Head of caudate nucleus (tissue), 42 donors: ENCODE data around the gene L3MBTL3.
"Not testable (repeated sequence)": the region's sequence is repeated elsewhere in the genome, so short reads cannot be mapped to it uniquely, and the experiment has no call there.

Experiments used
- DNase-seq, 42 donors: peaks; one replicate each; pipeline versions ENCODE4 v3.0.0 to v3.0.0-alpha.2; 2020 to 2021; ENCODE audit warnings: mixed read lengths in 7 of 42
- intact Hi-C: fragments of 100-400 bp; cut with DNase I; formaldehyde crosslinking; loops from one replicate; pipeline ENCODE4 v1.15.0; 2022

L3MBTL3 gene

GRCh38 chr6:130159956-130160355 is 141.6 kb downstream of the L3MBTL3 start:
- intact Hi-C loops, result no loop called here
- DNase-seq, result no peak

- intact Hi-C loops, result no loop called here
Observed at GRCh38 chr6:130161683-130162404, 143.5 kb downstream of the L3MBTL3 start.

GRCh38 chr6:130162421-130162820 is 144.0 kb downstream of the L3MBTL3 start:
- intact Hi-C loops, result no loop called here
- no peak for DNase-seq

More at GRCh38 chr6:130161683-130162404, 143.5 kb downstream of the L3MBTL3 start:
- DNase-seq, result no peak

- DNase-seq, result no peak
- intact Hi-C loops, result no loop called here
Observed at GRCh38 chr6:130163266-130163665, 144.9 kb downstream of the L3MBTL3 start.

- DNase-seq, result no peak
- intact Hi-C loops, result no loop called here
Observed at GRCh38 chr6:130164251-130164650, 145.9 kb downstream of the L3MBTL3 start.

- DNase-seq, result no peak
- intact Hi-C loops, result no loop called here
Observed at GRCh38 chr6:130167655-130168054, 149.3 kb downstream of the L3MBTL3 start.

- DNase-seq, intact Hi-C loops: not testable (repeated sequence)
Observed at GRCh38 chr6:130170160-130170559, 151.8 kb downstream of the L3MBTL3 start.

- DNase-seq, intact Hi-C loops: not testable (repeated sequence)
Observed at GRCh38 chr6:130173377-130174004, 155.1 kb downstream of the L3MBTL3 start.

- intact Hi-C loops, result no loop called here
- DNase-seq, result no peak
Observed at GRCh38 chr6:130176378-130176777, 158.0 kb downstream of the L3MBTL3 start.

- no peak for DNase-seq
- intact Hi-C loops, result no loop called here
Observed at GRCh38 chr6:130178692-130179091, 160.3 kb downstream of the L3MBTL3 start.

- no peak for DNase-seq
- intact Hi-C loops, result no loop called here
Observed at GRCh38 chr6:130182466-130182865, 164.1 kb downstream of the L3MBTL3 start.

- intact Hi-C loops, result no loop called here
- no peak for DNase-seq
Observed at GRCh38 chr6:130183271-130184222, 165.2 kb downstream of the L3MBTL3 start.

- intact Hi-C loops, result no loop called here
- no peak for DNase-seq
Observed at GRCh38 chr6:130185658-130186057, 167.3 kb downstream of the L3MBTL3 start.

- intact Hi-C loops, result no loop called here
- DNase-seq, result no peak
Observed at GRCh38 chr6:130187335-130188206, 169.2 kb downstream of the L3MBTL3 start.

GRCh38 chr6:130188207-130188899 is 170.0 kb downstream of the L3MBTL3 start:
- no peak for DNase-seq
- intact Hi-C loops, result no loop called here

- no peak for DNase-seq
- intact Hi-C loops, result no loop called here
Observed at GRCh38 chr6:130189531-130190397, 171.4 kb downstream of the L3MBTL3 start.
